Keratinocyte (primary cell): ENCODE results near the gene UQCRC1. TPM values are rescaled to one million over a fixed set of nuclear protein-coding genes. Genes with fewer than 3 reads are reported as not detected.

Experiments used
- DNase-seq: peaks from one replicate; pipeline ENCODE4 v3.0.0-alpha.2; 2011; ENCODE audit warnings: low read depth, missing footprints, low spot score
- FAIRE-seq: peaks from 2 replicates; lab custom pipeline; 2011; peaks lifted over from hg19 to GRCh38; lab: Jason Lieb, UNC
- H2AFZ ChIP-seq: 2 replicates; pipeline ENCODE4 v1.6.0; 2012; ENCODE audit warnings: low read length, control low read depth, inconsistent platforms; ENCODE audit not compliant: control insufficient read depth
- H3K27ac ChIP-seq: 2 replicates; pipeline ENCODE4 v1.5.1; 2011; ENCODE audit warnings: low read length; ENCODE audit not compliant: control insufficient read depth, insufficient read depth
- H3K27me3 ChIP-seq: 3 replicates; pipeline ENCODE4 v1.6.0; 2011; ENCODE audit warnings: low read length; ENCODE audit not compliant: control insufficient read depth, insufficient read depth; ENCODE audit errors: extremely low read depth
- H3K36me3 ChIP-seq, 2 experiments: 2 replicates in 1 of 2; 3 replicates in 1 of 2; pipeline ENCODE4 v1.5.1; 2011; ENCODE audit warnings: low read length in 2 of 2, mild to moderate bottlenecking in 1 of 2; ENCODE audit not compliant: control insufficient read depth in 2 of 2, insufficient read depth in 2 of 2; ENCODE audit errors: extremely low read depth in 1 of 2
- H3K4me1 ChIP-seq: 3 replicates; pipeline ENCODE4 v1.5.1; 2011; ENCODE audit warnings: low read length; ENCODE audit not compliant: control insufficient read depth, insufficient read depth; ENCODE audit errors: extremely low read depth
- H3K4me2 ChIP-seq: 3 replicates; pipeline ENCODE4 v1.6.0; 2011; ENCODE audit warnings: low read depth, low read length; ENCODE audit not compliant: control insufficient read depth, insufficient read depth; ENCODE audit errors: extremely low read depth
- H3K4me3 ChIP-seq, 3 experiments: fragments of 200-600 bp in 1 of 3; sonication (generic) in 1 of 3; 2 replicates in 2 of 3; 3 replicates in 1 of 3; pipeline ENCODE4 v1.5.1; 2011 to 2016; ENCODE audit warnings: low read length in 3 of 3, mild to moderate bottlenecking in 3 of 3, control low read depth in 2 of 3, inconsistent platforms in 1 of 3, low read depth in 1 of 3, mixed read lengths in 1 of 3, mixed run types in 1 of 3, moderate library complexity in 1 of 3; ENCODE audit not compliant: control insufficient read depth in 2 of 3, insufficient read depth in 2 of 3; ENCODE audit errors: extremely low read depth in 1 of 3
- H3K79me2 ChIP-seq: 2 replicates; pipeline ENCODE4 v1.6.0; 2012; ENCODE audit warnings: low read length; ENCODE audit not compliant: control insufficient read depth, insufficient read depth
- H3K9ac ChIP-seq: 3 replicates; pipeline ENCODE4 v1.6.0; 2011; ENCODE audit warnings: low read length; ENCODE audit not compliant: control insufficient read depth, insufficient read depth; ENCODE audit errors: extremely low read depth
- H3K9me1 ChIP-seq: 3 replicates; pipeline ENCODE4 v1.6.0; 2011; ENCODE audit warnings: low read length; ENCODE audit not compliant: control insufficient read depth, insufficient read depth; ENCODE audit errors: extremely low read depth
- H3K9me3 ChIP-seq: 2 replicates; pipeline ENCODE4 v1.5.1; 2012; ENCODE audit warnings: low read depth, low read length; ENCODE audit not compliant: control insufficient read depth
- H4K20me1 ChIP-seq: 3 replicates; pipeline ENCODE4 v1.6.0; 2011; ENCODE audit warnings: low read length; ENCODE audit not compliant: control insufficient read depth, insufficient read depth; ENCODE audit errors: extremely low read depth
- EZH2 ChIP-seq: IDR thresholded peaks from one replicate; pipeline ENCODE4 v1.6.1; 2012; ENCODE audit warnings: inconsistent platforms, mild to moderate bottlenecking, low read length, moderate library complexity
- dilution Hi-C: fragments of 300-500 bp; cut with MboI; formaldehyde crosslinking; loops from one replicate; pipeline ENCODE4 v1.7.0; 2020; ENCODE audit warnings: low sequenced_read_pairs; ENCODE audit not compliant: extremely low pct_ligation_motif_present
- polyA plus RNA-seq, 5 experiments: library from polyadenylated mRNA; depleted of rRNA in 3 of 5; stranded (reverse) in 3 of 5; stranded (forward) in 1 of 5; unstranded in 1 of 5; fragments of >200 nt; gene quantifications; 1 replicate in 1 of 5; 2 replicates in 3 of 5; 3 replicates in 1 of 5; pipeline versions ENCODE4 v1.2.1 to v1.2.3, GENCODE V29; 2011 to 2012; ENCODE audit warnings: missing spikeins in 2 of 5, low read depth in 1 of 5, low replicate concordance in 1 of 5
- TF ChIP-seq, protein P1 (sequence below), 3 experiments: IDR thresholded peaks in 1 of 3; conservative IDR thresholded peaks in 1 of 3; optimal IDR thresholded peaks in 1 of 3; 2 replicates in 2 of 3; 3 replicates in 1 of 3; pipeline versions ENCODE3 to v1.5.1; 2011; ENCODE audit warnings: low read length in 3 of 3, mild to moderate bottlenecking in 3 of 3, moderate library complexity in 2 of 3, control low read depth in 1 of 3, inconsistent platforms in 1 of 3; ENCODE audit not compliant: insufficient read depth in 2 of 3; ENCODE audit errors: extremely low read depth in 1 of 3

Gene UQCRC1
- polyA plus RNA-seq, 1 donor (not counting 4 experiments of a cell fraction or from before 2014, with no cell fraction given), result 440 TPM

DNA sequence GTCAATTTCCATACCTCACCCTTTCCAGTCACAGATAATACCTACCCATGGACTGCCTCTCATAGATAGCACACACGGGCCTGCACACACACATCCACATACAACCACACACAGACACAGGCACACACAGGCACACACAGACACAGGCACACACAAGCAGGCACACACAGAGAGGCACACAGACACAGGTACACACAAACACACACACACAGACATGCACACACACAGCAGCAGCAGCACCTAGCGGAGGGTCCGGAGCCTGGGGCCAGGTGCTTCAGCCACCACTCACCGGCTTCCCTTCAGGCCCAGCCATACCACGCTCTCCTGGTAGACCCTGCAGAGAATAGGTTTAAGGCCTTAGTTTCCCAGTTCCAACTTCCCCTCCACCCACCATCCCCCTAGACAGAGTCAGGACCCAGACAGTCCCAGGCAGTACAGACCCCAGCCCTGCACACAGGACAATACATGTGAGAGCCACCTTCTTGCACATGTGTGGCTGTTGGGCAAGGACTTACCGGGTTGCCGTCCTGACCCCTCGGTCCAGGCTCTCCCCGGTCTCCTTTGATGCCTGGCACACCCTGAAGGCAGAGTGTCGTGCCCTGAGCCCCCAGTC, 35.4 kb downstream of the UQCRC1 start:
- Histone ChIP-seq H3K27ac (no peak overlapping the region), H3K4me2 (no peak overlapping the region), H4K20me1 (peaks cover 10% of the 10 kb centered on the region), H3K9me3 (no peaks in the 10 kb centered on the region), H3K4me3 (no peak overlapping the region), H3K9ac (no peak overlapping the region), H3K27me3 (no peaks in the 10 kb centered on the region), H3K79me2 (peaks cover 19% of the 10 kb centered on the region), H3K4me1 (no peaks in the 10 kb centered on the region), H3K36me3 (peaks cover 67 to 78% of the 10 kb centered on the region in 2 experiments), H3K9me1 (no peaks in the 10 kb centered on the region), H2AFZ (no peak overlapping the region)
- dilution Hi-C loops, result no loop called here
- FAIRE-seq (no peak), DNase-seq (no peak)
- TF ChIP-seq, protein P1, sequence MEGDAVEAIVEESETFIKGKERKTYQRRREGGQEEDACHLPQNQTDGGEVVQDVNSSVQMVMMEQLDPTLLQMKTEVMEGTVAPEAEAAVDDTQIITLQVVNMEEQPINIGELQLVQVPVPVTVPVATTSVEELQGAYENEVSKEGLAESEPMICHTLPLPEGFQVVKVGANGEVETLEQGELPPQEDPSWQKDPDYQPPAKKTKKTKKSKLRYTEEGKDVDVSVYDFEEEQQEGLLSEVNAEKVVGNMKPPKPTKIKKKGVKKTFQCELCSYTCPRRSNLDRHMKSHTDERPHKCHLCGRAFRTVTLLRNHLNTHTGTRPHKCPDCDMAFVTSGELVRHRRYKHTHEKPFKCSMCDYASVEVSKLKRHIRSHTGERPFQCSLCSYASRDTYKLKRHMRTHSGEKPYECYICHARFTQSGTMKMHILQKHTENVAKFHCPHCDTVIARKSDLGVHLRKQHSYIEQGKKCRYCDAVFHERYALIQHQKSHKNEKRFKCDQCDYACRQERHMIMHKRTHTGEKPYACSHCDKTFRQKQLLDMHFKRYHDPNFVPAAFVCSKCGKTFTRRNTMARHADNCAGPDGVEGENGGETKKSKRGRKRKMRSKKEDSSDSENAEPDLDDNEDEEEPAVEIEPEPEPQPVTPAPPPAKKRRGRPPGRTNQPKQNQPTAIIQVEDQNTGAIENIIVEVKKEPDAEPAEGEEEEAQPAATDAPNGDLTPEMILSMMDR (optimal IDR thresholded peaks at IDR 0.05 in 1 of 3, IDR thresholded peaks at IDR 0.05 in 1 of 3, conservative IDR thresholded peaks at IDR 0.05 in 1 of 3; ENCODE audit: extremely low read depth in 1 of 3, insufficient read depth in 2 of 3, low read length in 3 of 3), result no peak
- TF ChIP-seq EZH2, result no peak

- Histone ChIP-seq H3K79me2 (peaks cover 19% of the 10 kb centered on the region), H3K4me3 (no peak overlapping the region), H4K20me1 (peaks cover 13% of the 10 kb centered on the region), H3K4me2 (no peak overlapping the region), H3K9ac (no peak overlapping the region), H3K27ac (no peak overlapping the region), H3K36me3 (peaks cover 72 to 73% of the 10 kb centered on the region in 2 experiments), H3K27me3 (no peaks in the 10 kb centered on the region), H3K9me3 (no peaks in the 10 kb centered on the region), H2AFZ (no peak overlapping the region), H3K4me1 (no peaks in the 10 kb centered on the region), H3K9me1 (no peaks in the 10 kb centered on the region)
- dilution Hi-C loops, result no loop called here
- FAIRE-seq, result no peak
- TF ChIP-seq, protein P1 (optimal IDR thresholded peaks at IDR 0.05 in 1 of 3, IDR thresholded peaks at IDR 0.05 in 1 of 3, conservative IDR thresholded peaks at IDR 0.05 in 1 of 3; ENCODE audit: extremely low read depth in 1 of 3, insufficient read depth in 2 of 3, low read length in 3 of 3), result no peak
- no peak for TF ChIP-seq EZH2
- no peak for DNase-seq
Measured at GRCh38 chr3:48572517-48572916, 36.9 kb downstream of the UQCRC1 start.
